GM19455 (cell line): ENCODE data around the gene PRR33.

ENCODE experiments used
- ATAC-seq: cut with Tn5 transposase; IDR thresholded peaks from one replicate; pipeline ENCODE4 v1.9.1; 2021; ENCODE audit not compliant: unreplicated experiment

The PRR33 gene

GRCh38 chr11:1839924-1840779 lies 51.5 kb downstream of the PRR33 start:
- ATAC-seq = no peak

- ATAC-seq = no peak
Observed at GRCh38 chr11:1839204-1839923, 52.3 kb downstream of the PRR33 start.

GRCh38 chr11:1838426-1839144 lies 53.1 kb downstream of the PRR33 start, which contains the start of gene TNNI2:
Gene TNNI2 (plus strand): TSS chr11:1838981. CDS start chr11:1839697, 716 bp downstream.
- ATAC-seq = no peak
